ENCODE results near the gene EFNA5.

EFNA5 gene

GRCh38 chr5:107670932-107671741 lies at the start of gene EFNA5:
Gene EFNA5, minus strand, starts transcription at chr5:107670937.
- DNase-seq (ENCODE audit: low read depth) = peak; percentile 40

GRCh38 chr5:107719034-107719606 lies 48.4 kb upstream of the EFNA5 start:
- DNase-seq (ENCODE audit: low read depth) = no peak

- DNase-seq (ENCODE audit: low read depth) = no peak
Measured at GRCh38 chr5:107717816-107718215, 47.1 kb upstream of the EFNA5 start.

GRCh38 chr5:107713228-107713627 lies 42.5 kb upstream of the EFNA5 start:
- no peak for DNase-seq (ENCODE audit: low read depth)

GRCh38 chr5:107712359-107712870 lies 41.7 kb upstream of the EFNA5 start:
- DNase-seq (ENCODE audit: low read depth) = no peak

- peak; percentile 39 for DNase-seq (ENCODE audit: low read depth)
Measured at GRCh38 chr5:107705402-107706014, 34.8 kb upstream of the EFNA5 start.

- no peak for DNase-seq (ENCODE audit: low read depth)
Measured at GRCh38 chr5:107704681-107705401, 34.1 kb upstream of the EFNA5 start.

GRCh38 chr5:107700481-107700880 lies 29.7 kb upstream of the EFNA5 start:
- no peak for DNase-seq (ENCODE audit: low read depth)

GRCh38 chr5:107699425-107699824 lies 28.7 kb upstream of the EFNA5 start:
- no peak for DNase-seq (ENCODE audit: low read depth)

- peak; percentile 10 for DNase-seq (ENCODE audit: low read depth)
Measured at GRCh38 chr5:107698286-107698685, 27.5 kb upstream of the EFNA5 start.

- no peak for DNase-seq (ENCODE audit: low read depth)
Measured at GRCh38 chr5:107696498-107696897, 25.8 kb upstream of the EFNA5 start.

- no peak for DNase-seq (ENCODE audit: low read depth)
Measured at GRCh38 chr5:107696080-107696479, 25.3 kb upstream of the EFNA5 start.

- no peak for DNase-seq (ENCODE audit: low read depth)
Measured at GRCh38 chr5:107687937-107688336, 17.2 kb upstream of the EFNA5 start.

- DNase-seq (ENCODE audit: low read depth) = no peak
Measured at GRCh38 chr5:107687404-107687803, 16.7 kb upstream of the EFNA5 start.

- no peak for DNase-seq (ENCODE audit: low read depth)
Measured at GRCh38 chr5:107682533-107682932, 11.8 kb upstream of the EFNA5 start.

- no peak for DNase-seq (ENCODE audit: low read depth)
Measured at GRCh38 chr5:107680799-107681198, 10.1 kb upstream of the EFNA5 start.

GRCh38 chr5:107680099-107680498 lies 9.4 kb upstream of the EFNA5 start:
- no peak for DNase-seq (ENCODE audit: low read depth)

- DNase-seq (ENCODE audit: low read depth) = peak; percentile 25
Measured at GRCh38 chr5:107676702-107677101, 6.0 kb upstream of the EFNA5 start.

GRCh38 chr5:107675201-107675600 lies 4.5 kb upstream of the EFNA5 start:
- no peak for DNase-seq (ENCODE audit: low read depth)

GRCh38 chr5:107674655-107675054 lies 3.9 kb upstream of the EFNA5 start:
- DNase-seq (ENCODE audit: low read depth) = peak; percentile 1

GRCh38 chr5:107673368-107674136 lies 2.8 kb upstream of the EFNA5 start:
- DNase-seq (ENCODE audit: low read depth) = peak; percentile 81

- peak; percentile 8 for DNase-seq (ENCODE audit: low read depth)
Measured at GRCh38 chr5:107673039-107673367, 2.3 kb upstream of the EFNA5 start.
